HG03159 (cell line): ENCODE measurements around the gene TPCN2.

Experiments used
- ATAC-seq: cut with Tn5 transposase; IDR thresholded peaks from one replicate; pipeline ENCODE4 v1.9.1; 2021; ENCODE audit warnings: mild to moderate bottlenecking, moderate library complexity; ENCODE audit not compliant: unreplicated experiment

TPCN2 gene

DNA sequence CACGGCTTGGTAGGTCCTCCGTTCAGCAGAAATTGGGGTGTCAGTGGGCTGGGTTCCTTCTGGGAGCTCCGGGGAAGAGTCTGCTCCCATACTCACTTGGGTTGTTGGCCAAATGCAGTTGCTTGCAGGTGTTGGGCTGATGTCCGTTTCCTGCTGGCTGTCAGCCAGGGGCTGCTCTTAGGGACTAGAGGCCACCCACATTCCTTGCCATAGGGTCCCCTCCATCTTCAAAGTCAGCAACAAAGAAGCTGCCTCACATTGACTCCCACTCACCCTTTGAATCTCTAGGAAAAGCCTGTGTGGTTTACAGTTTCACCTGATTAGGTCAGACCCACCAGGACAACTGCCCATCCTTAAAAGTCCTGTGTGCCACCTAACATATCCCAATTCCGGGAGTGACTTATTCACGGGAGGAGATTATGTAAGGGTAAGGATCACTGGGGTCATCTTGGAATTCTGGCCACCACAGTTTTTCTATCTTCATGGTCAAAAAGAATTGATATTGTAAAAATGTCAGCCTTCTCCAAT, 43.0 kb downstream of the TPCN2 start:
- ATAC-seq: no peak

DNA sequence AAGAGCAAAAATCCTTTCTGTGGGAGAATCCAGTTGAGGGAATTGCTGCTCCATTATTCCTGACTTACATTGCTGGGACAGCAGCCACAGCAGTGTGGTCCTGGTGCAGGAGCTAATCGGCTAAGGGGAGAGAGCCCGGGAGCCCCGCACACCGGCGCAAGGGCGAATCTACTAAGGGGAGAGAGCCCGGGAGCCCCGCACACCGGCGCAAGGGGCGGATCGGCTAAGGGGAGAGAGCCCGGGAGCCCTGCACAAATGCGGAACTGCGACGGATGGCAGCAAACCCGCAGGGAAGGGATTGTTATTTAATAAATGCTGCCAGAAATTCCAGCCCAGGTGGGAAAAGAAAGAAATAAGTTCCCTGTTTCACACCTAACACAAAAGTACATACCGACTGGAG, 43.5 kb downstream of the TPCN2 start:
- ATAC-seq: no peak

DNA sequence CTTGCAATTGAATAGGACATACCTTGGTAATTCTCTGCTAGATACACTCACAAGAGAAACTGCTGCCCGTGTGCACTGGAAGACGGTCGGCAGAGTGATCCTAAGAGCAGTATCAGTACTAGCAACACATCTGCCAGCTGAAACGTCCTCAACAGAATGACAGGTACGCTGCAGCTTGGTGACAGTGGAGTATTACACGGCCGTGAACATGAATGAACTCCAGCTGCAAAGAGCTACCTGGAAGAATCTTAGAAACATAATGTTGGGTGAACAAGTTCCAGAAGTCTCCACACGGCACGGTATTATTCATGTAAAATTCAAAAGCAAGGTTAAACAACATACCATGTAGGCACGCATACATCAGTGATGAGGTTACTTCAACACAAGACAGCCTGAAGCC, 44.4 kb downstream of the TPCN2 start:
- no peak for ATAC-seq

DNA sequence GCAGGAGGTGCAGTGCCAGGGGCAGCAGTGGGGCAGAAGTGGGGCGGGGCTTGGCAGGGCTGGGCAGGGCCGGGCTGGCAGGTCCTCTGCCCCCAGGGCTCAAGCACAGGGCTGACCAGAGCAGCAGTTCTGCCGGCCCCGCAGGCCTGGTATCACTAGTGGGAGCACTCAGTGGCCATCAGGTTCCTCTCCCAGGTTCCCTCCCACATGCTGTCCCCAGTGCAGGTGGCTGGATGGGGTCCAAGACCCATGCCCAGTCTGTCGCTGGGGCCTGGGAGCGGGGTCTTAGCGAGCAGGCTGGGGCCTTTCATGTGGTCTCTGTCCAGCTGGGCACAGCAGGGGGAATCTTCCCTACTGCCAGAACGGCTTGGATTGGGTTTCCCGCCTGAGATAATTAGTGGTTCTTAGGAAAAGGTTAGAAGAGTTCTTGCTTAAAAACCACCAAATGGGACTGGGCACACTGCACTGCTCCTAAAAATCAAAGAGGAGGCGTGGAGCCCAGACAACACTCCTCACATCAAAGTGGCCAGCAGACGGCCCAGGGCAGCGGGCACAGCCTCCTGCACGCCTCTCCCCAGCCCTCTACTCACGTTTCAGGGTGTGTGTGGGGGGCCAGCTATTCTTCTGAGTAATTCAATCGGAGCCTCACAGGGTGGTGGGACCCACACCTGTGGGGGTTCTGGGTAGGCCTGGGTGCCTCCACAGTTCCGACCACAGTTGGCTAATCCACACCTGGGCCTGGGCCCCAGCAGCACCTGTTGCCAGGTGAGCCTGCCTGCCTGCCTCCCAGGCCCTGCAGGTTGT, 45.6 kb downstream of the TPCN2 start:
- ATAC-seq: no peak

DNA sequence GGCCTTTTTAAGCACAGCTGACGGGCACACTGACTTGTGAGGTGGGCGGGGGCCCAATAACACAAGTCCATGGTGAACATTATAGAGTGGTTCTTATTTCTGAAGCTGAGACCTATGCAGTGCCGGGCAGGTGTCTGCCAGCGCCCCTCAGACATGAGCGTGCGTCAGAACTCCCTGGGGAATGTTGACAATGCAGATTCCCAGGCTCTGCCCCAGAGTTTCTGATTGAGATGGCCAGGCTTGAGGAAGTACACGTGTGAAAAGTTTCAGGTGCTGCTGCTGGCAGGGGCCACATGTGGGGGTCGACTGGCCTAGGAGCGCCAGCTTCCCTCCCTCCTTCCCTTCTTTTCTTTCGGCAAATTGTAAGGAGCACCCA, 46.2 kb downstream of the TPCN2 start:
- no peak for ATAC-seq

DNA sequence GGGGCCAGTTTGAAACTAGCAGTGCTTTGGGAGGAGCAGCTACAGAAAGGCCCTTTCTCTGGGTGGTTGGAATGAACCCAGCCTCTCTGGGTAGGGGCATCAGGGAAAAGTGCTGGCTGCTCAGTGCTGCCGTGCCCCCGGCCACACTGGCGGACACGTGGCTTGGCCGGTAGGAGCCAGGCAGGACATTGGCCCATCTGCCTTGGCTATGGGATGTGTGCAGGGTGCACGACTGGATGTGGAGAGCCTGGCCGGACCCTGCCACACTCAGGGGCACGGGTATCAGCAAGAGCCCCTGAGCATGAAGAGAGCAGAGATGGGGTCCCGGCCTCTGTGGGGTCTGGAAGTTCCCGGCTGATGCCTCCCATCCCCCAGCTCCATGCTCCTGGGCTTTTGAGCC, 46.6 kb downstream of the TPCN2 start:
- no peak for ATAC-seq

DNA sequence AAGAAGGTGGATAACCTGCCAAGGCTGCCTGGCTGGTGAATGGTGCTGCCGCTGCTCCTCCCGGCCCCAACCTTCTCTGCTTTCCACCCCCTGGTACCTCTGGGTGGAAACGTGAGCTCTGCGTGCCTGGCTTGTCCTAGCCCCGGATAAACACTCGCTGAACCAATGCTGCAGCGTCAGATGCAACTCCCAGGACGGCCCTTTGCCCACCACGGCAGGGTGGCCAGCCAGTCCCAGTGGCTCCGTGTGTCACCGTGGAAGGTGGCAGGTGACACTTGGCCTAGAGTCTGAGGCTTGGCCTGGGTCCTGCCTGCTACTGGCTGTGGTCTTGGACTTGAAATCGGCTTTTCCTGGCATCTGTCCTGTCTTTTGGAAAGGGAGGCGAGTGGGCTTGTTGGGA, 47.7 kb downstream of the TPCN2 start:
- ATAC-seq: no peak

DNA sequence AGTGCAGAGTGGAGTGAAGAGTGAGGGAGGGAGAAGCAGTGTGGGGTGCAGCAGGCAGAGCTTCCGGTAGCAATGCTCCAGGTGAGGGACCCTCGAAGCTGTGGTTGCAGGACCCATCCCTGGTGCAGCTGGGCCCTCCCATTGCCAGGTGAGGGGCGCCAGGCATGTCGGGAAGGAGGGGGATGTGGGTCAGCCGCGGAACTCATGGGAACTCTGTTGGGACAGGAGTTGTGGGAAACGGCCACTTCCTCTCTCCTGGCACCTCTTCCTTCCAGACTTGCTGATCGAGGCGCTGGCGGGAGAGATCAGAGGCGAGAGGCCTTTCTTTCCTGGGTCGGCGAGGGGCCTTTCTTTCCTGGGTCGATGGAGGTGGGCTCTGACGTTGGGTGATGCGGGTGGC, 48.5 kb downstream of the TPCN2 start:
- ATAC-seq: no peak

DNA sequence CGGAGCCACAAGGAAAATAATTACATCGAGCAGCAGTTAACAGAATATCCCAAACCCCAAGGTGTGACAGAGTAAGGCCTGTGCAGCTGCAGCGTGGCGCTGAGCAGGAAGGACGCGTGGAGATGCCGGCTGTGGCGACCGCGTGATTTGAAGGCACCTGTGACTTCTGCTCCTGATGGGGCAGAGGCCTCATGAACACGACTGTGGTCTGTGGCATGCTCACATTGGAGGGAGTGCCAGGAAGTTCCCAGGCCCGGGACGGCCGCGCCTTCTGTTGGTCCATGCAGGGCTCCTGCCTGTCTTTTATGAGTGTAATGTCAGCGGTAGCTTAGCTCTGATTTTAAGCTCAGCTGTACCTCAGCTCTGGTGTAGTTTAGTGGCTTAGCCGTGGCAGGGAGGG, 50.4 kb downstream of the TPCN2 start:
- ATAC-seq: no peak

DNA sequence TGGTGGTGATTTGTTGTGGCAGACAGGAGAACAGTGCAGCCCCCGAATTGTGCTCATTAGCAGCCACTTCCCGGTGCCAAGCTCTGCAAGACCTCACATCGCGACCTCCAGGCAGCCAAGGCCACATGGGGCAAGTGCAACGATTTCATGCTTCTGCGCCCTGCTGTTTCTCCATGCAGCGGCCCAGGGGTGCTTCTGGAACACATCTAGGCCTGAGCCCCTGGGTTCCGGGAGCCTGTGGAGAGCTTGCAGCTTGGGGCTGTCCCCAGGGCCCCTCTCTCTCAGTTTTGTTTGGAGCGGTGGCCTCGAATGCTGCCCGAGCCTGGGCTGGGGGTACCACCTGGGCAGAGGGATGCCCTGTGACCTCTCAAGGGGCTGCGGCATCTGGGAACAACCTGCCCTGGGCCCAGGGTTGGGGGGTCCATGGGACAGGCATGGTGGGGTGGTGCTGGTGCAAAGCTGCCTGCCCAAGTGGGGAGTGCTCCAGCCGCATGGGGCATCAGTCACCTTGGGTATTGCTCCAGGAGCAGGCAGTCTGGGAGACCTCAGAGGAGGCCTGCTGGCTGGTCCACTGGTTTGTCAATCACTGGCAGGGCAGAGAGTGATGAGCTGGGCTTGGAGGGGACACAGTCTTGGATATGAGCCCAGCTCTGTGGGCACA, 51.9 kb downstream of the TPCN2 start:
- ATAC-seq: no peak

DNA sequence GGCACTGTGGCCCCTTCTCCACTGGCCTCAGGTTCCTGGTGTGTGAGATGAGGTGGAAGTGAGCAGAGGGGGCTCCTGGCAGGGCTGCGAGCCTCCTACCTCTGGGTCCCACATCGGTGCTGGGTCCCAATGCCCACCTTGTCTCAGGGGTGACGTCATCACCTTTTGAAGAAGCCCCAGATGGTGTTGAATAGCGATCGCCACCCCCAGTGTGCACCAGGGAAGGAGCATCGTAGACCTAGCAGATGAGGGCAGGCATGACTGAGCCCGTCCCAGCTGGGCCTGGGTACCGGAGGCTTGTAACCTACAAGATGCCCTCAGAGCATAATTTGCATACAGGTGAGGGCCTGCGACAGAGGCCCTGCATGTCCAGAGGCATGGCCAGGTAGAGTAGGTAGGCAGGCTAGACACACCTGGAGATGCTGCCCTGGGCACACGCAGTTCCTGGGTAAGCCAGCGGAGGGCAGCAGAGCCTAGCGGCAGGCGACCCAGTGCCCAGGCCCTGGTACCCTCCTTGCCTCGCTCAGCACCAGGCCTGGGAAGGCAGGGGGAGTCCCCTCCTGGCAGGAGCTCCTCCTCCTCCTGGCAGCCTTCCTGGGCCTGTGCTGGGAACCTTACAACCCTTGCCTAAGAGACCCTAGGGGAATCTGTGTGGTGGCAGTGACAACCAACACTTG, 52.5 kb downstream of the TPCN2 start:
- ATAC-seq: no peak

DNA sequence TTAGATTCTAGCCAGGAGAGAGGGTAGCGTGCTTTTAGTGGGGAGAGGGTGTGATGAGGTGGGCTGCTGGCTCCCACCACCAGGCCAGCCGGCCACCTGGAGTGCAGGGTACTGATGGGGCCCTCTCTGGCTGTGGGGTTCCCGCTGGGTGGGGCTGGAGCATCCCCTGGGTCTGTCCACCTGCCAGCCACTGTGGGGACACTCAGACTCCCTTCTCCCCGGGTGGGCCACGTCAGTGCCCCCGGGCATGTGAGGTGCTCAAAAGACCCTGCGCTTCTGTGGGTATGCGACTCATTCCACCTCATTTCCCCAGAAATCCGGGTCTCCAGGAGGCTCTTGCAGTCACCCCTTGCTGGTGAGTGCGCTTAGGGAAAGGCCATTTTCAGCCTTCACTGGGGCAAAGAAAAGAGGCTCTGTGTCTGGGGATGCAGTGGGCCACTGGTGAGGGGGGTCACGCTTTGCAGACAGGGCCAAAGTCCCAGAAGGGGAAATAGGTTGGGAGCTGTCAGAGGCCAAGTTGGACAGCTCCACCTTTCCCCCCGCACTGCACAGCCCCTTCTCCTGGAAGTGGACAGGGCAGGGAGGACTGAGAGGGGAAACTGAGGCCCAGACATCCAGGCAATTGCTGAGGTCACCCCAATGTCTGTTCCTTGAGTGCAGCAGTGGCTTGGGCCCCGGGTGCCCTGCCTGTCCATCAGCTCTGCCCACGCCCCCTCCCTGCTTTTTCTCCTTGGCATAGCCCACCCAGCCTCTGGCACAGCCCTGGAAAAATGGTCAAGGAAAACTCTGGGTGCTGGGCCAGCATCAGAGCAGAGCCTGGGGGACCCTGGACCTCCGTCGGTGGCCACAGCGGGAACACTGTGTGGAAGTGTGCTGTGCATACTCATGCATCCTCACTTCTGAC, 53.3 kb downstream of the TPCN2 start:
- no peak for ATAC-seq

DNA sequence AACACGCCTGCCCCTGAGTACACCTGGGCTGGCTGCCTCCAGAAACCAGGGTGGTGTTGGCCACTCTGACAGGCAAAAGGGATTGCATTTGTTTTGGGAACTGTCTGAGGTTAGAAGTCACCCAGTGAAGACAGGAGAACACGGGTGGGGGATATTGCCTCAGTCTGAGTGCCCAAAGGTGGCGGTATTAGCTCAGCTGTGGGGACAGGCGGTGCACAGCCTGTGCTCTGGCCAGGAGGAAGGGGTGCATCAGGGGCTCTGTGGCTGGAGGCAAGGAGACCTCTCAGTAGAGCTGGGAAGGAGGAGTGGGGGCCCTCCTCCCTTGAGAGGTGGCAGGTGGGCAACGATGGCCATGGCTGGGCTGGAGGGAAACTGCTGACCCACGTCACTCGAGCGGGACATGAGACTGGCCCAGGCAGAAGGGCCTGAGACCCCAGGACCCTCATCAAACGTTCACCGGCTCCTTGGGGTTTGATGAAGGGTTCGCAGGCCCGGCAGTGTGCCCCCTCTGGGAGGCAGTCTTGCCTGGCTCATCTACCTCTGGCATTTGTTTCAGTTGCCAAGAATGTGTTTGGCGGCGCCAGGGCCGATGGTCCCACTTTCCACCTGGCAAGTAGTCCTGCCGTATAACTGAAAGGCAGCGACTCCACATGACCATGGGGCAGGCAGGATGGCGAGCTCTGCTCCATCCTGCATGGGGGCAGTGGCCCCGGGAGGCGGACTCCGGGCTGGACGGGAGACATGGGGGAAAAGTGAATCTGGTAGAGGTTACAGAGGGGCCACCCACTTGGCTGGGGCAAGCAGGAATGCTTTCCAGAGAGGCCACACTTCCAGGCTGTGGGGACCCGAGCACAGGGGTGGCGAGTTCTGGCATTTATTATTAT, 54.2 kb downstream of the TPCN2 start:
- no peak for ATAC-seq

DNA sequence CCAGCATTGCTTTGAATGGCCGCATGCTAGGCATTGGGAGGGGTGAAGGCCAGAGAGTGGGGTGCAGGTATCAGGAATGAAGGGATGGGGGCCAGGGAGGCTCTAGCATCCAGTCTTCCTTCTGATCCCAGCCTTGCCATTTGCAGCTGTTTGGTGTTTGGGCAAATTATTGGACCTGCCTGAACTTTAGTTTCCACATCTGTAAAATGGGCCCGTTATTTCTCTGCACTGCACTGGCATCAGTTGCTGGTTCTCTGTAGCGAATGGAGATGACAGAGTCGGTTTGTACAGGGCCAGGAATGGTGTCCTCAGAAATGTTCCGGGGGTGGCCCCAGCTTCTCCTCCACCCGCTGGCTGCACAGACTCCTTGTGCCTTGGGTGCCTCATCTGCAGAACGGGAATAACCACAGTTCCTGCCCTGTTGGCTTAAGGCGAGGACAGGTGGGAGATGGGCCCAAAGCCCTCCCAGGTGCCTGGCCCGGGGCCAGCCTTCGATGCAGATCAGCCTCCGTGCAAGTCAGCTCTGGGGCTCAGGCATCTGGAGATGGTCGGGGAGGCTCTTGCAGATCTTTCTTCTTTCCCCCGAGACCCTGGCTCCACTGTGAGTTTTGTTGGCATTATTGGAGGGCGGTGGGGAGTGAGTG, 55.6 kb downstream of the TPCN2 start:
- ATAC-seq: no peak

DNA sequence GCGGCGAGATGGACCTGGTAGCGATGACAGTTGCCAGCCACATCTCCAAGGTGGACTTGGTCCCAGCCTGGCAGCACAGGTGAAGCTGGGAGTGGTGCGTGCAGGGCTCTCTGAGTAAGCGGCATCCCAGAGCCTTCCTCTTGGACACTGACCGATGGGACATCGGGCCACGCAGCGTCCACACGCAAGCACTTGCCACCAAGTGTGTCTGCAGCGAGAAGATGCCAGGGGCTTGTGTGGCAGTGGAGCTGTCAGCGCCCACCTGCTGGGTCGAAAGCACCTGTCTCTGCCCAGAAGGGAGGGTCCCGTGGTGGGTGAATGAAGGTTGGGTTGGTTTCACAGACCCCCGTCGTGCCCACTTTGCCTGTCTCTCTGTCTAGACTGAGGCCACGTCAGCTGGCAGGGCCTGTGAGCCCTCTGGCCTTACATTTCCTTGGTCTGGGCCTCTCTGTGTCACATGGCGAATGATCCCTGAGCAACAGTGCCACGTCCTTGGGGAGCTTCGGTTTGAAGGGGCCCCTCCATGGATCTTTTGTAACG, 56.2 kb downstream of the TPCN2 start:
- no peak for ATAC-seq

DNA sequence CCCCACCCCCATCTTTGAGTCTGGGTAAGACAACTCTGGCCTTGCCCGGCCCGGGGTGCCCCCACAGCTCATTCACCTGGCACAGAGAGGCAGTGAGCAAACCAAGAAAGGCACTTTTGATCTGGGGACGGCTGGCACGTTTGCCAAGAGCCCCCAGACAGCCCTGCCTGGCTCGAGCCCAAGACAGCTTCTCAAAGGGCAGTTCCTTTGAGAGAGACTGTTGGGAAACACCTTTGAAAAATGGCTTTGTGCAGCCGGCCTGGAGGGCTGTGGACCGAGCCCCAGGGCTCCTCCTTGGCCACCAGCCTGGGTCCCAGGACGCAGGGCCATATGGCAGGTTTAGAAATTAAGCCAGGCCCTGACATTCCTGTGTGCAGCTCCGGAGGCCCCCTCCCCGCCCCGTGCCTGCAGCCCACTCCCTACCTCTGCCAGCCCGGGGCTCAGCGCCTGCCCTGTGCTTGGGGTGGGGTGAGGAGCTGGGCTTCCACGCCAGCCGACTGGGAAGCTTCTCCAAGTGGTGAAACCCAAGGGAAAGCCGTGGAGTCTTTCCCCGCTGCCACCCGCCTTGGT, 56.8 kb downstream of the TPCN2 start:
- ATAC-seq: no peak

DNA sequence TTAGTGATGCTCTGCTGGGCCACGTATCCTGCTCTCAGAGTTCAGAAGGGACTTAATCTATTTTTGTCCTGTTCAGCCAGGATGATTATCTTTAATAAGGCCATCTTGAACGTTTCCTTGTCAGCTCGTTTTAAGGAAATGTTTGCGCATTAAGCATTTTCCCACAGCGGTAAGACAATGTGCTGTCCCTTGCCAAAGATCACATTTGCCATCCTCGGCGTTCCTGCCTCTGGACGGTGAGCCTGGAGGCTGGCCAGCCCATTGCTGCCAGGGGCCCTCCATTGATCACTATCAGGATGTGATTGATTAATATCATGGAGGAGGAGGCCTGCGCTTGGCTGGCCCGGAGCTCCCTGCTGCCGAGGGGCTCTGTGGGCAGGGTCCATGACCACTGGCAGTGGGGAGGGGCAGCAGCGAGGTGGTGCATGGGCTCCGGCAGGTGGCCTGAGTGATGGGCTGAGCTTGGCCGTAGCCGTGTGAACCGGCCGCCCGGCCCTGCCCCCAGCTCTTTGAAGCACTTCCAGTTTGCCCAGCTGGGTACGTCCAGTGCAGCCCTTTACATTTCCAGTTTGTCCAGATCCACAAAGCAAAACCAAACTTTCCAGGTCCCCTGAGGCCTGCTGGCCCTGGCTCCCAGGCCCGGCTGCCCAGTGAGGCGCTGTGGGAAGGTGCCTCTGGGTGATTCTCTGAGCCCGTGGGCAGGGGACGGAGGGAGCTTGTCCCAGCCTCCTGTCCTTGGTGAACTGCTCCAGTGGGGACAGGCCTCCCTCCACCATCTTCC, 57.5 kb downstream of the TPCN2 start:
- ATAC-seq: no peak

DNA sequence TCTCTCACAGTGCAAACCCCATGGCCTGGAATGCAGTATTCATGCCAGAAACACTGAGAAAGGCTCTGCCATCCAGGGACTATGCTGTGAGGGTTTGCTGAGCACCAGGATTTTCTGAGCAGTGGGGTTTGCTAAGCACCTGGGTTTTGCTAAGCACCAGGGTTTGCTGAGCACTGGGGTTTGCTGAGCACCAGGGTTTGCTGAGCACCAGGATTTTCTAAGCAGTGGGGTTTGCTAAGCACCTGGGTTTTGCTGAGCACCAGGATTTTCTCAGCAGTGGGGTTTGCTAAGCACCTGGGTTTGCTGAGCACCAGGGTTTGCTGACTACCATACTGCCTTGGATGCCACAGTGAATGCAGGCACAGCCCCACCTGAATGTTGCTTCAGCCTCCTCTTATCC, 58.7 kb downstream of the TPCN2 start:
- no peak for ATAC-seq
